ENCODE results near the gene ALG5.

DNA sequence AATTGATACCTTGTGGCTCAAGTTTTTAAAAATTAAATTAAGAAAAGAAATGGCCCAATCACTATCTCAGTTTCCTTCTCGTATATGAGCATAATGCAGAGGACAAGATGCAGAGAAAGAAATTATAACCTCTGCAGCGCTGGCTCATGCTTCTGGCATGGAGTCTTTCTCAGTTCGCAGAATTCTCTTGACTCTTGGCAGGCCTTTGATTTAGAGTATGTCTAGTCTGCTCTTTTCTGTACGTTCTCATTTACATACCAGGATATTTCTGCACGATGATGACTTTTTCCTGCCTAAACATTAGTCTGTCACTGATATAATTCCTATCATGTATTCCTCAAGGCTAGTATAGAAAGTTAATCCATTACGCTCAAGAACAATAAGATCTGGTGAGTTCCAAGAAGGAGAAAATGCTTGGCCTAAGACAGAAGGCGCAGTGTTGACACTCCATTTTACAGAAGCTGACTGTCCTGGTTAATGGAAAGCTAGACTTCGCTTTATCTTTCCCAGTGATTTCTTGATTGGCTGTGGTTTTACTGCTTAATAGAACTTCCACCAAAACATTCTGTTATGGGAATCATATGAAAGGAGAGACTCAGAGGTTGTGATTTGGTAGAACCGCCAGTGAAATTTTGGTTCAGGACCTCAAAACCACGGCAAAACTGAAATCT is 77.4 kb downstream of the ALG5 start:
- TF ChIP-seq, protein P1, sequence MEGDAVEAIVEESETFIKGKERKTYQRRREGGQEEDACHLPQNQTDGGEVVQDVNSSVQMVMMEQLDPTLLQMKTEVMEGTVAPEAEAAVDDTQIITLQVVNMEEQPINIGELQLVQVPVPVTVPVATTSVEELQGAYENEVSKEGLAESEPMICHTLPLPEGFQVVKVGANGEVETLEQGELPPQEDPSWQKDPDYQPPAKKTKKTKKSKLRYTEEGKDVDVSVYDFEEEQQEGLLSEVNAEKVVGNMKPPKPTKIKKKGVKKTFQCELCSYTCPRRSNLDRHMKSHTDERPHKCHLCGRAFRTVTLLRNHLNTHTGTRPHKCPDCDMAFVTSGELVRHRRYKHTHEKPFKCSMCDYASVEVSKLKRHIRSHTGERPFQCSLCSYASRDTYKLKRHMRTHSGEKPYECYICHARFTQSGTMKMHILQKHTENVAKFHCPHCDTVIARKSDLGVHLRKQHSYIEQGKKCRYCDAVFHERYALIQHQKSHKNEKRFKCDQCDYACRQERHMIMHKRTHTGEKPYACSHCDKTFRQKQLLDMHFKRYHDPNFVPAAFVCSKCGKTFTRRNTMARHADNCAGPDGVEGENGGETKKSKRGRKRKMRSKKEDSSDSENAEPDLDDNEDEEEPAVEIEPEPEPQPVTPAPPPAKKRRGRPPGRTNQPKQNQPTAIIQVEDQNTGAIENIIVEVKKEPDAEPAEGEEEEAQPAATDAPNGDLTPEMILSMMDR (IDR thresholded peaks at IDR 0.05): no peak
- no peak for TF ChIP-seq POLR2A (IDR thresholded peaks at IDR 0.05)
